Activated naive CD4-positive, alpha-beta T cell treated with anti-CD3 and anti-CD28 coated beads, Interleukin-2, amount 50 U/mL, for 72 hours (primary cell): ENCODE data around the gene FGF19. TPM values are rescaled to one million over a fixed set of nuclear protein-coding genes. Genes with fewer than 3 reads are reported as not detected.
A peak's percentile ranks its signal among the peaks of the same experiment; 100 is the strongest.

Experiments
- ATAC-seq, 2 donors: fragments of 150-1000 bp; cut with Tn5 transposase; 2 replicates each; pipeline ENCODE4 v1.10.0; 2021; ENCODE audit warnings: mild to moderate bottlenecking in 2 of 2, moderate library complexity in 2 of 2
- DNase-seq, 2 donors: peaks; one replicate each; pipeline ENCODE4 v3.0.0; 2021 to 2022; ENCODE audit warnings: low spot score in 2 of 2
- H3K27ac Mint-ChIP-seq, 2 donors: one replicate each; pipeline ENCODE4 v1.8.0; 2022; ENCODE audit warnings: mild to moderate bottlenecking in 2 of 2, mixed read lengths in 2 of 2
- H3K36me3 Mint-ChIP-seq, 2 donors: one replicate each; pipeline ENCODE4 v1.8.0; 2022; ENCODE audit warnings: mixed read lengths in 2 of 2
- H3K9me3 Mint-ChIP-seq, 2 donors: one replicate each; pipeline ENCODE4 v1.8.0; 2022; ENCODE audit warnings: mixed read lengths in 2 of 2
- total RNA-seq, 2 donors: library from RNA; stranded (reverse); gene quantifications; one replicate each; pipeline ENCODE4 v1.2.3, GENCODE V29; 2022

Gene FGF19
- total RNA-seq, 2 donors from 2014 or later: 0.11 TPM; not detected in 1

DNA sequence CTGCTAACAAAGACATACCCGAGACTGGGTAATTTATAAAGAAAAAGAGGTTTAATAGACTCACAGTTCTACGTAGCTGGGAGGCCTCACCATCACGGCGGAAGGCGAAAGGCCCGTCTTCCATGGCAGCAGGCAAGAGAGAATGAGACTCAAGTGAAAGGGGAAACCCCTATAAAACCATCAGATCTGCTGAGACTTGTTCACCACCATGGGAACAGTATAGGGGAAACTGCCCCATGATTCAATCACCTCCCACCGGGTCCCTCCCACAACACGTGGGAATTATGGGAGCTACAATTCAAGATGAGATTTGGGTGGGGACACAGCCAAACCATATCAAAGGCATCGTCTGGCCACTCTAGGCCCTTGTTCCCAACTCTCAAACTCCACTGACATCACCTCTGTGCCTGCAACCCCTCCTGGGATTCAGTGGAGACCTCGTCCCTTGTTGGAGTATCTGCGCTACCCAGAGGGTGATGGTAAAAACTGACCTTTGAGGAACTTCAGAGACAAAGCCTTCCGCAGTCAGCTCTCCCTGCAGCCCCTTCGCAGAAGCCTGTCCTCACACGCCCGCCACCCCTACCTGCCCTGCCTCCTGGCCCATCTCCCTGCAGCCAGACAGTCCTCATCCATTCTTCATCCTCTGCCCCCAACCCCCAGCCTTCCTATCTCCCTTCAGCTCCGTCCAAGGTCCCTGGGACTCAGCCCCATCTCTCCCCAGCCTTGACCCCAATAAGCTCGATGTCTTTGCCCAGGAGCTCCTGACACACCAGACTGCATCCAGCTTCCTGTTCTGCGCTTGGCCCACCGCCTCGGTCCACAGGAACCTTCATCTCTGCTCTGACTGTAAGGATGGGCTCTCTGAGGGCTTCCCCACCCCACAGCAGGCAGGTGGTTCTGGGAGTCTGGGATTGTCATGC is 47.0 kb downstream of the FGF19 start:
- H3K9me3 Mint-ChIP-seq: no peaks in the 10 kb centered on the region
- DNase-seq (no peak), ATAC-seq (peak in 1 of 2 donors; percentile 40)
- H3K36me3 Mint-ChIP-seq: no peaks in the 10 kb centered on the region
- no peak overlapping the region for H3K27ac Mint-ChIP-seq

DNA sequence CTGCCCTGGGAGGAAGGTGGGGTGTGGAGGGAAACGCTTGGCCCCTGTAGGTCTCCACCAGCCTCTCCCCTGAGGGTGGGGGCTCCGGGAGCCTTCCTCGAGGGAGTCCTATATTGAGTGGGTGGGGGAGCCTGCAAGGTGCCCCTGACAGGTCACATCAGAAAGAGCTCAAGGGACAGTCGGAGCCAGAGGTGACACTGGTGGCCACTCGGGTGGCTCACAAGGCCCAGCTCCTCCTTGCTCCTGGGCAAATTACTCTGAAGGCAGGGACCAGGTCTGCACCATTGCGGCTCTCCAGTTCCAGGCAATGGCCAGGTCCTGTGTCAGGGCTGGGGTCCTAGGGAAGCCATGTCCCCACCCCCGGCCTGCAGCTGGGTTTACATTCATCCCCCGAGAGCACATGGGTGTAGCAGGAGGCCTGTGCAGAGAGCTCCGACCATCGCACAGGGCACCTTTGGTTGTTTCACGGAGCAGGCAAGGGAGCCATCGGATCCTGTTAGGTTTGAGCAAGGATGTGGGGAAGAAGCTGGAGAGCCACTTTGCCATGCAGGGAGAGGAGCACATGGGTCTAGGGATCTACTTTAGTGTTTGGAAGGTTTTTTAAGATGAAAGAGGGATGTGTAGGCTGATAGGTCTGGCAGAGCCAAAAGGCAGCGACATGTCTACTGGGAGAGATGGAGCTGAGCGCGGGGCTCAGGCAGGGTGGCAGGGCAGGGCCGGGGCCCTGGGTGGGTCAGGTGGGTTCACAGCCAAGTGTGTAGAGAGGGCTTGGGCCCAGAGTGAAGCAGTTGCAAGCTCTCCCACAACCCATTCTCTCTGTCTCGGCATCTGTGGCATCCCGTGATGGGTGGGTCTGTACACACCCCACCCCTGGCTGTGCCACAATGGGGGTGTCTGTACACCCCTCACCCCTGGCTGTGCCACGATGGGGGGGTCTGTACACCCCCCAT is 48.1 kb downstream of the FGF19 start:
- DNase-seq (no peak), ATAC-seq (no peak)
- Mint-ChIP-seq H3K27ac (no peak overlapping the region), H3K36me3 (no peaks in the 10 kb centered on the region), H3K9me3 (no peaks in the 10 kb centered on the region)

DNA sequence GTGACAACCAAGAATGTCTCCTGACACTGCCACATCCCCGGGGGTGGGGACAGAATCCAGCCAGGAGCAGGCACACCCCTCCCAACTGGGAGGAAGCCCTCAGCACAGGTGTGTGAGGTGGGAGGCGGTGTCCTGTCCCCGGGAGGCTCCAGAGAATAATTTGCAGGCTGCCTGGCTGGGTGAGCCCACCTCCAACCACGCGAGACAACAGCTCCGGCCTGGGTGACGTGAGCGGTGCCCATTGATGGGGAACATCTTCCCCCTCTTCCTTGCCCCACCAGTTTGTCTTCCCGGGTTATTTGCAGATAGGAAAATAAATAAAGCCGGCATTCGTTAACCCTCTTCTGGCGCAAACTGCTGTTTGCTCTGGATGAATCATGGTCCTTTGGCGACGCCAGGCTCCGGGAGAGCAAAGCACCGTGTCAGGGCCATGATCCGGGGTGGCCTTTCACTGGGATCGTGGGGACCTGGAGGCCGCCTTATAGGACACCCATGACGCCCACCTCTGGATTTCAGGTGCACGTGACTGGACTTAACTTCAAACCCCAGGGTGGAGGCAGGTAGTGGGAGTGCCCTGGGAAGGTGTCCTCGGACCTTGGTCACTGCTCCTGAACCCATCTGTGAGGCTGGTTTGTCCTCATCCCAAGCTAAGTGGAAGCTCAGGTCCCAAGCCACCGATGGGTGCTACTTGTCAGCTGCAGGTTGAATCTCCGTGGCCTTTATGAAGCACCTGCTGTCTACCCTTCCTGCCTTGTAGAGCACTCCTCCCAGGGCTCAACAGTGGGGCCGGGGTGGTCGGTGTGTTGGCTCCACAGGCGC is 49.0 kb downstream of the FGF19 start:
- DNase-seq: no peak
- H3K36me3 Mint-ChIP-seq: no peaks in the 10 kb centered on the region
- no peak overlapping the region for H3K27ac Mint-ChIP-seq
- H3K9me3 Mint-ChIP-seq: no peaks in the 10 kb centered on the region
- no peak for ATAC-seq

DNA sequence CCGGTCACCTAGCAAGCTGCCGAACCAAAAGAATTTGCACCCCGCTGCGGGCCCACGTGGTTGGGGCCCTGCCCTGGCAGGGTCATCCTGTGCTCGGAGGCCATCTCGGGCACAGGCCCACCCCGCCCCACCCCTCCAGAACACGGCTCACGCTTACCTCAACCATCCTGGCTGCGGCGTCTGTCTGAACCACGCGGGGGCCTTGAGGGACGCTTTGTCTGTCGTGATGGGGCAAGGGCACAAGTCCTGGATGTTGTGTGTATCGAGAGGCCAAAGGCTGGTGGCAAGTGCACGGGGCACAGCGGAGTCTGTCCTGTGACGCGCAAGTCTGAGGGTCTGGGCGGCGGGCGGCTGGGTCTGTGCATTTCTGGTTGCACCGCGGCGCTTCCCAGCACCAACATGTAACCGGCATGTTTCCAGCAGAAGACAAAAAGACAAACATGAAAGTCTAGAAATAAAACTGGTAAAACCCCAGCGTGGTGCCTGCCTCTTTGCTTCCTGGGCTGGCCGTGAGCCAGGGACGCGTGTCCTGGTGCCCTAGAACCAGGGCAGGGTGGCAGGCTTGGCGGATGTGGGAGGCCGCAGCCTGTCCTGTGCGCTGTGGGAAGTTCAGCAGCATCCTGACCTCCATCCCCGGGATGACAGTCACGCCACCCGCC is 49.7 kb downstream of the FGF19 start:
- no peak for DNase-seq
- Mint-ChIP-seq H3K27ac (no peak overlapping the region), H3K36me3 (no peaks in the 10 kb centered on the region), H3K9me3 (no peaks in the 10 kb centered on the region)
- ATAC-seq: no peak

GRCh38 chr11:69653406-69653960 is 50.3 kb downstream of the FGF19 start:
- no peak for DNase-seq
- Mint-ChIP-seq H3K36me3 (no peaks in the 10 kb centered on the region), H3K9me3 (no peaks in the 10 kb centered on the region), H3K27ac (no peak overlapping the region)
- no peak for ATAC-seq

- DNase-seq (no peak), ATAC-seq (no peak)
- no peaks in the 10 kb centered on the region for H3K36me3 Mint-ChIP-seq
- no peaks in the 10 kb centered on the region for H3K9me3 Mint-ChIP-seq
- no peak overlapping the region for H3K27ac Mint-ChIP-seq
Observed at GRCh38 chr11:69652999-69653398, 50.8 kb downstream of the FGF19 start.

GRCh38 chr11:69651834-69652620 is 51.8 kb downstream of the FGF19 start:
- no peak for ATAC-seq
- DNase-seq: no peak
- H3K9me3 Mint-ChIP-seq: no peaks in the 10 kb centered on the region
- H3K36me3 Mint-ChIP-seq: no peaks in the 10 kb centered on the region
- H3K27ac Mint-ChIP-seq: no peak overlapping the region

DNA sequence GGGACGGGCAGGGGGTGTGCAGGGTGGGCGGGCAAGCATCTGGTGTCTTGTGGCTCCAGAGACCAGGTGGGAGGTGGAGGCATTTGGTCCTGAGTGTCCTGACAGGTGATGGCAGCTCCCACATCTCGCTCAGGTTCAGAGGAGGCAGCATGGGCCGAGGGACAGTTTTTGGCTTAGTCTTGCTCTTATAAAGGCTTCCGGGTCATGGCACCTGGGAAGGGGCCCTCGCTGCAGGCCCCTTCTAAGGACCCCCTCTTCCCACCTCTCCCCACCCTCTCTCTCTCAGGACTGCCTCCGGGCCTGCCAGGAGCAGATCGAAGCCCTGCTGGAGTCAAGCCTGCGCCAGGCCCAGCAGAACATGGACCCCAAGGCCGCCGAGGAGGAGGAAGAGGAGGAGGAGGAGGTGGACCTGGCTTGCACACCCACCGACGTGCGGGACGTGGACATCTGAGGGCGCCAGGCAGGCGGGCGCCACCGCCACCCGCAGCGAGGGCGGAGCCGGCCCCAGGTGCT is 52.9 kb downstream of the FGF19 start:
- Mint-ChIP-seq H3K27ac (no peak overlapping the region), H3K9me3 (no peaks in the 10 kb centered on the region), H3K36me3 (no peaks in the 10 kb centered on the region)
- no peak for ATAC-seq
- no peak for DNase-seq

DNA sequence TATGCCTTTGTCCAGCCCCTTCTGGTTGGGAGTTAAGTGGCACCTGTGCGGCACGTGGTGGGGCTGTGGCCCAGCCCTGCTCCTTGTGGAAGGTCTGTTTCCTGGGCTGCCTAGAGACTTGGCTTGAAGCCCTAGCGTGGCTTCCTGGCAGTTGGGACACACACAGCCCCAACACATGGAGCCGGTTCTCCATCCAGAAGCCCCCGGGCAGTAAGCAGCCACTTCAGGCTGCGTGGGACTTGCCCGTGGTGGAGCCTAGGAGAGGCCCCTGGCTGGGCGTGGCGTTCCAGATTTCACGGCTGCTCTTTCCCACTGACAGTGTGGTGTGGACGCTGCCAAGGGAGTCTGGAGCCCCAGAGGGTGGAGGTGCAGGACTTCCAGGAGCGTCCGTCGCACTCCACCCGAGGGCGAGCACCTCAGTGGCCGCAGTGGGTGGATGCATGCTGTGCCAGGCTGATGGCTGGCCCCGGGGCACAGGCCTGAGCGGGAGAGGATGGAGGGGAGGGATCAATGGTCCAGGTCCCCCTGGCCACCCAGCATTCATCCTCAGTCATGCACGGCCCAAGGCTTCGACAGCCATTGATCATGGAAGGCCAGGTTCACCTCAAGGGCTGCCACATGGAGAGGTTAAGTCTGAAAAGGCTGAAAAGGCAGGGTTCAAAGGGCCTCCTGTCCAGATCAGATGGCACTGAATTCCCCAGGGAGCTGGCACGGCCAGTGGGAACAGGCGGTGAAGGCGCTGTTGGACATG is 53.6 kb downstream of the FGF19 start:
- Mint-ChIP-seq H3K36me3 (no peaks in the 10 kb centered on the region), H3K9me3 (no peaks in the 10 kb centered on the region), H3K27ac (no peak overlapping the region)
- no peak for DNase-seq
- no peak for ATAC-seq

DNA sequence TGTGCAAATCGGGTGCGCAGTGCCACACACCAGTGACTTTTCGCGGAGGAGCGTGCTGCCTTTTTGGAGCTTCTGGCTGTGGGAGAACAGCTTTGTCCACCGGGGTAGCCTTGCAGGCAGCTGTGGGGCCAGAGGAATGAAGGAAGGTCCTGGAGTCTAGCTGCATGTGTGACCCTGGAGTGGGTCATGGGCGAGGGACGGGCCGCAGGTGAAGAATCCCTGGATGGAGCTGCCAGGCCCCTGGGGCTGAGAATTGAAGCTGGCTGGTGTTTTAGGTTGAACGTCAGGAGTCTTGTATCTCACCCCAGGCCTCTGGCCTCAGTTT is 54.3 kb downstream of the FGF19 start:
- H3K36me3 Mint-ChIP-seq: no peaks in the 10 kb centered on the region
- no peak for ATAC-seq
- H3K9me3 Mint-ChIP-seq: no peaks in the 10 kb centered on the region
- DNase-seq: no peak
- H3K27ac Mint-ChIP-seq: no peak overlapping the region

DNA sequence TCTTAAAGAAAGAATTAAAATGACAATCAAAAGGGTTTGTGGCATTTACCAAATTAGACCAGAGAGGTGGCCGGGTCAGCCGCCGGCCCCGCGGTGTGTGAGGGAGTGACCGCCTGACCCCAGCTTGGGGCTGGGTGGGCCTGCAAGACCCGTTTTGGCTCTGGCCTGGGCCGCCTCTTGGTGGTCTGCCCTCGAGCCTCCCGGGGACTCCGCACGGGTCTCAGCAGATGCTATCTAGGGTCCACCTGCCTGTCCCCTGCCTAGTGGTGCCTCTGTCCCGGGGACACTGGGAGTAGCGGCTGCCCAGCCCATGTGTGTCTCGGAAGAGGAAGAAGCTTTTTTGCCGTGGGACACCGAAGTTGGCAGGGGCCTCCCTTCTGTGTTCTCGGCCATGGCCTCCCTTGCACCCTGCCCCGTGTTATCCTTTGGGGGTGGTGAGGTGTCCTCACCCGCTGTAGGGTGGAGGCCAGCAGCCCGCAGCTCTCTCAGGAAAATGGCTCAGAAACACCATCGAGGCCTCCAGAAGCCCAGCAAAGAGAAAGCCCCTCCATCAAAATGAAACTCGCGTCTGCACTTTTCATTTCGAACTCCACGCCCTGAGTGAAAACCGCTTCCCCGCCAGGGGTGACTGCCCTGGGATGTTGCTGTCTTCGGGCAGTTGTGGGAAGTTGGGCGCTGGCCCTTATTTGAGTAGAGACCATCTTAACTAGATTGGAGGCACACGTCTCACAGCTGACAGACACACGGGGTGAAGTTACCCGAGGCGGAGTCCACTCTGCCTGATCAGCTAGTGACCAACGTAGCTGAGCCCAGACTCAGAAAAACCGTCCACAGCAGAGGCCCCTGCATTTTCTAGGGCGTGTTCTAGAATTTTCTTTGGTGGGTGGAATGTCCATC is 54.9 kb downstream of the FGF19 start:
- DNase-seq: no peak
- Mint-ChIP-seq H3K9me3 (no peaks in the 10 kb centered on the region), H3K27ac (no peak overlapping the region), H3K36me3 (no peaks in the 10 kb centered on the region)
- ATAC-seq: no peak
